Activated CD4-positive, alpha-beta T cell treated with anti-CD3 and anti-CD28 coated beads, Interleukin-2, amount 10 ng/mL, durations not matched to agents 24 days and 14 days (primary cell): ENCODE data around the gene SAP30BP. TPM values are rescaled to one million over a fixed set of nuclear protein-coding genes. Genes with fewer than 3 reads are reported as not detected.

ENCODE experiments used
- DNase-seq: peaks from one replicate; pipeline ENCODE4 v3.0.0; 2022
- H3K27ac Mint-ChIP-seq: one replicate; pipeline ENCODE4 v1.8.0; 2022; ENCODE audit warnings: mild to moderate bottlenecking, mixed read lengths
- H3K27me3 Mint-ChIP-seq: one replicate; pipeline ENCODE4 v1.8.0; 2022; ENCODE audit warnings: mixed read lengths
- H3K36me3 Mint-ChIP-seq: one replicate; pipeline ENCODE4 v1.8.0; 2022; ENCODE audit warnings: low read depth, mild to moderate bottlenecking, mixed read lengths
- H3K4me1 Mint-ChIP-seq: one replicate; pipeline ENCODE4 v1.8.0; 2021; ENCODE audit warnings: mixed read lengths
- H3K4me3 Mint-ChIP-seq: one replicate; pipeline ENCODE4 v1.8.0; 2022; ENCODE audit warnings: mild to moderate bottlenecking, moderate library complexity, mixed read lengths
- H3K9me3 Mint-ChIP-seq: one replicate; pipeline ENCODE4 v1.8.0; 2021; ENCODE audit warnings: mixed read lengths
- intact Hi-C: fragments of 100-400 bp; cut with micrococcal nuclease; formaldehyde crosslinking; loops from one replicate; pipeline ENCODE4 v1.15.1; 2023
- total RNA-seq: library from RNA; stranded (reverse); gene quantifications from 2 replicates; pipeline ENCODE4 v1.2.3, GENCODE V29; 2022

The SAP30BP gene
- total RNA-seq, 1 donor from 2014 or later = 109 TPM

GRCh38 chr17:75693500-75694481 is 26.7 kb downstream of the SAP30BP start:
- Mint-ChIP-seq H3K4me1 (peaks cover 35% of the 10 kb centered on the region), H3K4me3 (no peak overlapping the region), H3K27me3 (no peaks in the 10 kb centered on the region), H3K27ac (no peak overlapping the region), H3K36me3 (peaks cover 28% of the 10 kb centered on the region), H3K9me3 (no peaks in the 10 kb centered on the region)
- intact Hi-C loops = no loop called here
- DNase-seq = no peak

- H3K4me1 Mint-ChIP-seq = peaks cover 28% of the 10 kb centered on the region
- peak overlapping the region; percentile 41 for H3K27ac Mint-ChIP-seq
Observed at GRCh38 chr17:75694536-75694935, 27.4 kb downstream of the SAP30BP start.

GRCh38 chr17:75695141-75695829 is 28.1 kb downstream of the SAP30BP start:
- H3K27ac Mint-ChIP-seq = peak overlapping the region; percentile 41
- H3K9me3 Mint-ChIP-seq = no peaks in the 10 kb centered on the region
- H3K36me3 Mint-ChIP-seq = peaks cover 27% of the 10 kb centered on the region
- intact Hi-C loops = no loop called here
- peaks cover 24% of the 10 kb centered on the region for H3K4me1 Mint-ChIP-seq
- no peak overlapping the region for H3K4me3 Mint-ChIP-seq
- DNase-seq = no peak
- H3K27me3 Mint-ChIP-seq = no peaks in the 10 kb centered on the region

More at GRCh38 chr17:75694536-75694935, 27.4 kb downstream of the SAP30BP start:
- Mint-ChIP-seq H3K27me3 (no peaks in the 10 kb centered on the region), H3K9me3 (no peaks in the 10 kb centered on the region), H3K36me3 (peaks cover 26% of the 10 kb centered on the region), H3K4me3 (no peak overlapping the region)
- no peak for DNase-seq
- intact Hi-C loops = no loop called here

DNA sequence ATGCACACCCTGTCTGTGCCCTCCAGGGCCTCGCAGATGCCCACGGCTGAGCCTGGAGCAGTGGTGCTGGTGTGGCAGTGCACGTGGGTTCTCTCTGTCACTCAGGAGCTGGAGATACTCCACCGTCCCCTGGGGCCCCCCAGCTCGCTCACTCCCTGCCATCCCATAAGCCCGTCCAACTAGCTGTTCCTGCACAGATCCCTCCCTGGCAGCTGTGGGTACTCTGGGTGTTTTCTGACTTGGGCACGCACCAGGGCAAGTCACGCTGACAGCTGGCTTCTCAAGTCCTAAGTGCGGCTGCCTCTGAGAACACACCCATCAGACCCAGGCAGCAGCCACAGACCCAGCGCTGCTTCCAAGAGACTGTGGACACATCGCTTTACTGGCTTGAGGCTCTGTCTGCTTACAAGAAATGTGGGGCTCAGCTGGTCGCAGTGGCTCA is 28.7 kb downstream of the SAP30BP start:
- intact Hi-C loops = no loop called here
- Mint-ChIP-seq H3K4me1 (peaks cover 19% of the 10 kb centered on the region), H3K36me3 (peaks cover 33% of the 10 kb centered on the region), H3K4me3 (no peak overlapping the region), H3K9me3 (no peaks in the 10 kb centered on the region), H3K27ac (no peak overlapping the region), H3K27me3 (no peaks in the 10 kb centered on the region)
- no peak for DNase-seq

GRCh38 chr17:75697651-75698291 is 30.6 kb downstream of the SAP30BP start:
- no peak overlapping the region for H3K27ac Mint-ChIP-seq
- peaks cover 36% of the 10 kb centered on the region for H3K36me3 Mint-ChIP-seq
- no peaks in the 10 kb centered on the region for H3K27me3 Mint-ChIP-seq
- no peak overlapping the region for H3K4me3 Mint-ChIP-seq
- H3K9me3 Mint-ChIP-seq = no peaks in the 10 kb centered on the region
- DNase-seq = no peak
- H3K4me1 Mint-ChIP-seq = peaks cover 4% of the 10 kb centered on the region
- intact Hi-C loops = no loop called here

- Mint-ChIP-seq H3K36me3 (peaks cover 34% of the 10 kb centered on the region), H3K27ac (no peak overlapping the region), H3K4me3 (no peak overlapping the region), H3K9me3 (no peaks in the 10 kb centered on the region), H3K27me3 (no peaks in the 10 kb centered on the region), H3K4me1 (peaks cover 4% of the 10 kb centered on the region)
- intact Hi-C loops = no loop called here
- no peak for DNase-seq
Observed at GRCh38 chr17:75698659-75699058, 31.5 kb downstream of the SAP30BP start.

DNA sequence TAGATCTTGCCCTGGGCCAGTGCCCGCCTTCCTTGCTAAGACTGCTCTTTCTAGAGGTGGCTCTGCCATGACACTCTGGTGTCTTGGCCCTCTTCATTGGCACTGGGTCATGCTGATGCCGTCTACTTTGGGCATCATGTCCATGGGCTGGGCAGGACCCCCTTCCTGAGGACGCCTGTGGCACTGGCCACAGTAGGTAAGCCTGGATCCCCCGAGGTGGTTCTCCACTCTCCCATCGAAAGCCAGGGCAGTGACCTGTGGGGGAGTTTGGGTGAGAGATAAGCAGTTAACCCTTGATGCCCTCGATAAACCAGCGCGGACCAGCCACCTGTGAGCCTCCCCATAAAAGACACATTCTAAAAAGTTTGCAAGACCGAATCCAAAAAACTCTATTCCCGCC is 34.1 kb downstream of the SAP30BP start:
- no peak overlapping the region for H3K27ac Mint-ChIP-seq
- no peak for DNase-seq
- H3K4me1 Mint-ChIP-seq = peaks cover 4% of the 10 kb centered on the region
- H3K27me3 Mint-ChIP-seq = no peaks in the 10 kb centered on the region
- H3K9me3 Mint-ChIP-seq = no peaks in the 10 kb centered on the region
- no peak overlapping the region for H3K4me3 Mint-ChIP-seq
- intact Hi-C loops = no loop called here
- H3K36me3 Mint-ChIP-seq = peaks cover 35% of the 10 kb centered on the region

GRCh38 chr17:75703191-75703590 is 36.1 kb downstream of the SAP30BP start:
- DNase-seq = no peak
- Mint-ChIP-seq H3K27me3 (no peaks in the 10 kb centered on the region), H3K4me3 (no peak overlapping the region), H3K4me1 (peaks cover 2% of the 10 kb centered on the region), H3K9me3 (no peaks in the 10 kb centered on the region), H3K36me3 (peaks cover 45% of the 10 kb centered on the region), H3K27ac (no peak overlapping the region)
- intact Hi-C loops = no loop called here

GRCh38 chr17:75703591-75703990 is 36.5 kb downstream of the SAP30BP start:
- no peaks in the 10 kb centered on the region for H3K9me3 Mint-ChIP-seq
- no peak overlapping the region for H3K27ac Mint-ChIP-seq
- intact Hi-C loops = no loop called here

GRCh38 chr17:75704963-75705875 is 38.1 kb downstream of the SAP30BP start:
- Mint-ChIP-seq H3K36me3 (peaks cover 46% of the 10 kb centered on the region), H3K27me3 (no peaks in the 10 kb centered on the region)

More at GRCh38 chr17:75703591-75703990, 36.5 kb downstream of the SAP30BP start:
- DNase-seq = no peak
- H3K36me3 Mint-ChIP-seq = peaks cover 49% of the 10 kb centered on the region
- peaks cover 2% of the 10 kb centered on the region for H3K4me1 Mint-ChIP-seq
- no peaks in the 10 kb centered on the region for H3K27me3 Mint-ChIP-seq
- no peak overlapping the region for H3K4me3 Mint-ChIP-seq

GRCh38 chr17:75706042-75706728 is 39.0 kb downstream of the SAP30BP start:
- no peak for DNase-seq
- no peaks in the 10 kb centered on the region for H3K9me3 Mint-ChIP-seq

More at GRCh38 chr17:75704963-75705875, 38.1 kb downstream of the SAP30BP start:
- H3K4me3 Mint-ChIP-seq = no peak overlapping the region
- intact Hi-C loops = no loop called here
- H3K9me3 Mint-ChIP-seq = no peaks in the 10 kb centered on the region
- DNase-seq = no peak
- no peaks in the 10 kb centered on the region for H3K4me1 Mint-ChIP-seq
- H3K27ac Mint-ChIP-seq = no peak overlapping the region

GRCh38 chr17:75707079-75707571 is 40.0 kb downstream of the SAP30BP start:
- DNase-seq = no peak
- no peaks in the 10 kb centered on the region for H3K4me1 Mint-ChIP-seq
- H3K36me3 Mint-ChIP-seq = peaks cover 32% of the 10 kb centered on the region
- H3K4me3 Mint-ChIP-seq = no peak overlapping the region
- H3K27ac Mint-ChIP-seq = no peak overlapping the region
- H3K27me3 Mint-ChIP-seq = peaks cover 4% of the 10 kb centered on the region
- no peaks in the 10 kb centered on the region for H3K9me3 Mint-ChIP-seq
- intact Hi-C loops = no loop called here

More at GRCh38 chr17:75706042-75706728, 39.0 kb downstream of the SAP30BP start:
- intact Hi-C loops = no loop called here
- no peak overlapping the region for H3K4me3 Mint-ChIP-seq
- H3K27me3 Mint-ChIP-seq = peaks cover 3% of the 10 kb centered on the region
- no peaks in the 10 kb centered on the region for H3K4me1 Mint-ChIP-seq
- no peak overlapping the region for H3K27ac Mint-ChIP-seq
- peaks cover 38% of the 10 kb centered on the region for H3K36me3 Mint-ChIP-seq
